ENCODE results near the gene PLOD3.

GRCh38 chr7:101241443-101242349, 24.3 kb upstream of the PLOD3 start:
- TF ChIP-seq EZH2 (IDR thresholded peaks at IDR 0.05) (no peak), POLR2AphosphoS5 (IDR thresholded peaks at IDR 0.05; ENCODE audit: borderline replicate concordance, low read depth, low read length) (no peak)
